Esophagus muscularis mucosa (tissue), 4 donors: ENCODE measurements around the gene IFIH1. TPM values are rescaled to one million over a fixed set of nuclear protein-coding genes. Genes with fewer than 3 reads are reported as not detected.

Experiments used
- DNase-seq: peaks from one replicate; pipeline ENCODE4 v3.0.0-alpha.2; 2017; ENCODE audit errors: extremely low spot score
- H3K27ac ChIP-seq, 4 donors: fragments of 200-600 bp; sonication (generic); replicated peaks in 1 of 4; 1 replicate in 3 of 4; 2 replicates in 1 of 4; pipeline ENCODE4 v1.5.1; 2016 to 2019; ENCODE audit warnings: mild to moderate bottlenecking in 1 of 4
- H3K27me3 ChIP-seq, 4 donors: fragments of 200-600 bp; sonication (generic); one replicate each; pipeline versions ENCODE4 v1.5.1 to v1.6.0; 2016 to 2019
- H3K36me3 ChIP-seq, 4 donors: fragments of 200-600 bp; sonication (generic); one replicate each; pipeline ENCODE4 v1.5.1; 2016 to 2019
- H3K4me1 ChIP-seq, 4 donors: fragments of 200-600 bp; sonication (generic); one replicate each; pipeline ENCODE4 v1.5.1; 2016 to 2019
- H3K4me3 ChIP-seq, 4 donors: fragments of 200-600 bp; sonication (generic); 1 replicate in 2 of 4; 2 replicates in 2 of 4; pipeline ENCODE4 v1.5.1; 2016 to 2019; ENCODE audit warnings: mild to moderate bottlenecking in 4 of 4, moderate library complexity in 1 of 4
- H3K9me3 ChIP-seq, 4 donors: fragments of 200-600 bp; sonication (generic); 1 replicate in 3 of 4; 2 replicates in 1 of 4; pipeline ENCODE4 v1.5.1; 2016 to 2019
- CTCF ChIP-seq, 3 experiments: fragments of 200-600 bp in 2 of 3; fragments of 450-650 bp in 1 of 3; sonication (generic) in 2 of 3; IDR thresholded peaks; one replicate each; pipeline ENCODE4 v1.5.1; 2017 to 2019; ENCODE audit warnings: antibody characterized with exemption in 3 of 3, mild to moderate bottlenecking in 2 of 3, moderate library complexity in 1 of 3
- EP300 ChIP-seq: sonication (generic); formaldehyde crosslinking; IDR thresholded peaks from one replicate; pipeline ENCODE4 v1.6.1; 2017; ENCODE audit warnings: antibody characterized with exemption
- POLR2A ChIP-seq: fragments of 450-650 bp; IDR thresholded peaks from one replicate; pipeline ENCODE4 v1.6.1; 2017; ENCODE audit warnings: antibody characterized with exemption, moderate library complexity, mild to moderate bottlenecking, low read depth
- POLR2AphosphoS5 ChIP-seq, 2 donors: sonication (generic); formaldehyde crosslinking; IDR thresholded peaks; one replicate each; pipeline ENCODE4 v1.6.1; 2017; ENCODE audit warnings: antibody characterized with exemption in 2 of 2
- WGBS: methylation state at CpG from one replicate; pipeline ENCODE4 v1.1.5; 2018; 5-methylcytosine and 5-hydroxymethylcytosine counted together
- intact Hi-C: fragments of 100-400 bp; cut with DNase I; formaldehyde crosslinking; loops from one replicate; pipeline ENCODE4 v1.15.1; 2023
- total RNA-seq, 4 donors: library from RNA; depleted of rRNA; stranded (reverse); fragments of >200 nt; gene quantifications; one replicate each; pipeline versions ENCODE4 v1.1.0 to v1.2.1, GENCODE V29; 2016

IFIH1 gene
- total RNA-seq, 4 donors from 2014 or later, result 8.6 to 12.9 (median 10.6) TPM

- no peak overlapping the region for H3K27ac ChIP-seq
- H3K4me3 ChIP-seq, result no peak overlapping the region
- H3K9me3 ChIP-seq, result no peaks in the 10 kb centered on the region
- peaks cover 8 to 67% (median 32%) of the 10 kb centered on the region in 4 donors for H3K36me3 ChIP-seq
- TF ChIP-seq EP300 (no peak), CTCF (IDR thresholded peaks at IDR 0.05) (no peak)
- WGBS, result 82% methylated on average over 4 of the region's 4 CpGs
- no peak for DNase-seq
- no peaks in the 10 kb centered on the region for H3K27me3 ChIP-seq
- intact Hi-C loops, result no loop called here
- H3K4me1 ChIP-seq, result peaks cover 0 to 2% (median 0%) of the 10 kb centered on the region in 4 donors
Measured at GRCh38 chr2:162277381-162277780, 41.1 kb downstream of the IFIH1 start.

DNA sequence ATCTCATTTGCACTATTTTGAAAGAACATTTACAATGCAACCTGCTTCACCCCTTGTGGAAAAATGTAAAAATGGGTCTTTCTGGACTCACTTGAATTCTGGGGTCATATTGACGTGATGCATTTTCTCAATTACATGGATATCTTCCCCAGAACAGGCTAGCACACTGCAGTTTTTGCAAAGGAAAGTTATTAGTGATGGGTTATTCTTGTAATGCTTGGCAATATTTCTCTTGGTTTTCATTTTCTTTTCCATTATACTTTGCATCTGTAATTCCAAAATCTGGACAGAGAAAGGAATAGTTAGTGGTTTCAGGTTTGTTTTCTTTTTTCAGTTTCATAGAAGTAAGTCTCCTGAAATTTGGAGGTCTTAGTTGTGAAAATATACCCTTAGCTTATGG, 50.5 kb downstream of the IFIH1 start:
- no peak overlapping the region for H3K4me3 ChIP-seq
- no peak overlapping the region for H3K27ac ChIP-seq
- WGBS, result 100% methylated on average over 1 of the region's 1 CpG
- no peaks in the 10 kb centered on the region for H3K27me3 ChIP-seq
- H3K9me3 ChIP-seq, result no peaks in the 10 kb centered on the region
- intact Hi-C loops, result no loop called here
- H3K36me3 ChIP-seq, result peaks cover 0 to 70% (median 26%) of the 10 kb centered on the region in 4 donors
- H3K4me1 ChIP-seq, result no peaks in the 10 kb centered on the region
- TF ChIP-seq EP300 (no peak), POLR2A (no peak), POLR2AphosphoS5 (IDR thresholded peaks at IDR 0.05) (no peak), CTCF (IDR thresholded peaks at IDR 0.05) (no peak)
- no peak for DNase-seq

DNA sequence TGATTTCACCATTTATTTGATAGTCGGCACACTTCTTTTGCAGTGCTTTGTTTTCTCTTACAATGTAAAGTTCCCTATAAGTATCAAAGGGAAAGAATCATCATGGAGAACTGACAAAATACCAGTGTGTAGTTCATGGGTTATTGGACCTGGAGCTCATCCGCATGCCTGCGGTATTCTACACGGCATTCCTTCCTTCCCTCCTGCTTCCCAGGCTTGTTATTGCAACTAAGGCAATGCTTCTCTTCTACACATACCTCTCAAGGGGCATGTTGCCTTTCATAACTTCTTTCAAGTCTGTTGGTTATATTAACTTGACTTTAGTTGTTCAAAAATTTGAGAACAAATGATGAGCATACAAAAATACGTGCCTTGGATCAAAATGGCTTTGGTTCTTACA, 51.0 kb downstream of the IFIH1 start:
- H3K27me3 ChIP-seq, result no peaks in the 10 kb centered on the region
- H3K9me3 ChIP-seq, result no peaks in the 10 kb centered on the region
- H3K4me1 ChIP-seq, result no peaks in the 10 kb centered on the region
- H3K36me3 ChIP-seq, result peaks cover 0 to 67% (median 23%) of the 10 kb centered on the region in 4 donors
- WGBS, result 95% methylated on average over 5 of the region's 5 CpGs
- no peak for TF ChIP-seq CTCF (IDR thresholded peaks at IDR 0.05)
- TF ChIP-seq POLR2A, result no peak
- TF ChIP-seq EP300, result no peak
- TF ChIP-seq POLR2AphosphoS5 (IDR thresholded peaks at IDR 0.05), result no peak
- intact Hi-C loops, result no loop called here
- no peak for DNase-seq
- H3K27ac ChIP-seq, result no peak overlapping the region
- H3K4me3 ChIP-seq, result no peak overlapping the region

- H3K4me3 ChIP-seq, result no peak overlapping the region
- intact Hi-C loops, result no loop called here
- peaks cover 3 to 7% (median 6%) of the 10 kb centered on the region in 4 donors for H3K4me1 ChIP-seq
- H3K9me3 ChIP-seq, result no peaks in the 10 kb centered on the region
- no peak for TF ChIP-seq EP300
- no peak for TF ChIP-seq POLR2A
- no peak for TF ChIP-seq POLR2AphosphoS5 (IDR thresholded peaks at IDR 0.05)
- no peak for TF ChIP-seq CTCF (IDR thresholded peaks at IDR 0.05)
- no peak overlapping the region for H3K27ac ChIP-seq
- WGBS, result 100% methylated on average over 1 of the region's 1 CpG
- no peak for DNase-seq
- H3K27me3 ChIP-seq, result no peaks in the 10 kb centered on the region
- H3K36me3 ChIP-seq, result peaks cover 0 to 56% (median 15%) of the 10 kb centered on the region in 4 donors
Measured at GRCh38 chr2:162266460-162266760, 52.1 kb downstream of the IFIH1 start.

GRCh38 chr2:162265666-162266459, 52.6 kb downstream of the IFIH1 start:
- peaks cover 0 to 51% (median 15%) of the 10 kb centered on the region in 4 donors for H3K36me3 ChIP-seq
- H3K4me1 ChIP-seq, result peaks cover 5 to 12% (median 10%) of the 10 kb centered on the region in 4 donors
- DNase-seq, result no peak
- no peaks in the 10 kb centered on the region for H3K27me3 ChIP-seq
- intact Hi-C loops, result no loop called here
- H3K4me3 ChIP-seq, result no peak overlapping the region
- no peak overlapping the region for H3K27ac ChIP-seq
- no peaks in the 10 kb centered on the region for H3K9me3 ChIP-seq
- 73% methylated on average over 7 of the region's 7 CpGs for WGBS
- TF ChIP-seq EP300 (no peak), POLR2A (no peak), POLR2AphosphoS5 (IDR thresholded peaks at IDR 0.05) (no peak), CTCF (IDR thresholded peaks at IDR 0.05) (no peak)
